CD4-positive, alpha-beta T cell (primary cell): ENCODE data around the gene GATA5. TPM values are rescaled to one million over a fixed set of nuclear protein-coding genes. Genes with fewer than 3 reads are reported as not detected.

Experiments used
- ATAC-seq: fragments of 200-7000 bp; cut with Tn5 transposase; one replicate; pipeline ENCODE4 v1.10.0; 2022; ENCODE audit warnings: mild to moderate bottlenecking; ENCODE audit not compliant: poor library complexity
- CTCF ChIA-PET: fragments of 350-600 bp; sonication (Branson Sonifier 250); formaldehyde crosslinking; loops from one replicate; lab custom pipeline; 2021; ENCODE audit warnings: antibody characterized with exemption, inconsistent platforms; lab: Charles Lee
- POLR2A ChIA-PET: fragments of 350-600 bp; sonication (Branson Sonifier 250); formaldehyde crosslinking; loops from one replicate; lab custom pipeline; 2021; ENCODE audit warnings: antibody characterized with exemption, inconsistent platforms; lab: Charles Lee
- DNase-seq, 14 experiments: peaks; one replicate each; pipeline ENCODE4 v3.0.0-alpha.2; 2013 to 2020; ENCODE audit warnings: mixed read lengths in 2 of 14
- H3K27ac ChIP-seq, 2 donors: one replicate each; pipeline versions ENCODE4 v1.5.1 to v1.7.0; 2013; ENCODE audit warnings: low read length in 2 of 2, low read depth in 1 of 2, mild to moderate bottlenecking in 1 of 2
- H3K27me3 ChIP-seq, 2 experiments: 1 replicate in 1 of 2; 2 replicates in 1 of 2; pipeline versions ENCODE4 v1.6.1 to v1.7.0; 2013; ENCODE audit warnings: low read length in 2 of 2, control low read depth in 1 of 2, mild to moderate bottlenecking in 1 of 2, moderate library complexity in 1 of 2; ENCODE audit not compliant: insufficient read depth in 2 of 2, control insufficient read depth in 1 of 2
- H3K36me3 ChIP-seq: one replicate; pipeline ENCODE4 v1.6.1; 2013; ENCODE audit warnings: low read length, control low read depth; ENCODE audit not compliant: insufficient read depth
- H3K4me1 ChIP-seq: one replicate; pipeline ENCODE4 v1.6.1; 2013; ENCODE audit warnings: low read length, control low read depth; ENCODE audit not compliant: insufficient read depth
- H3K4me3 ChIP-seq: one replicate; pipeline ENCODE4 v1.5.1; 2013; ENCODE audit warnings: mild to moderate bottlenecking, low read length, moderate library complexity
- H3K9me3 ChIP-seq, 2 experiments: 1 replicate in 1 of 2; 2 replicates in 1 of 2; pipeline versions ENCODE4 v1.6.1 to v1.7.0; 2013; ENCODE audit warnings: low read length in 2 of 2, mild to moderate bottlenecking in 2 of 2, control low read depth in 1 of 2, moderate library complexity in 1 of 2; ENCODE audit not compliant: control insufficient read depth in 1 of 2, insufficient read depth in 1 of 2
- H3K27ac Mint-ChIP-seq: one replicate; pipeline ENCODE4 v1.8.0; 2020; ENCODE audit warnings: mixed read lengths
- H3K27me3 Mint-ChIP-seq: one replicate; pipeline ENCODE4 v1.8.0; 2021; ENCODE audit warnings: mixed read lengths
- H3K36me3 Mint-ChIP-seq: one replicate; pipeline ENCODE4 v1.8.0; 2021; ENCODE audit warnings: low read depth, mixed read lengths
- H3K4me1 Mint-ChIP-seq: one replicate; pipeline ENCODE4 v1.8.0; 2021; ENCODE audit warnings: low read depth, mixed read lengths
- H3K4me3 Mint-ChIP-seq: one replicate; pipeline ENCODE4 v1.8.0; 2020; ENCODE audit warnings: mild to moderate bottlenecking, mixed read lengths
- H3K9me3 Mint-ChIP-seq: one replicate; pipeline ENCODE4 v1.8.0; 2020; ENCODE audit warnings: mixed read lengths
- CTCF ChIP-seq: fragments of 200-600 bp; IDR thresholded peaks from one replicate; pipeline ENCODE4 v1.8.0; 2022; ENCODE audit warnings: antibody characterized with exemption, mild to moderate bottlenecking
- intact Hi-C, 2 experiments: fragments of 100-400 bp; cut with DNase I in 1 of 2; cut with micrococcal nuclease in 1 of 2; formaldehyde crosslinking; loops; one replicate each; pipeline versions ENCODE4 v1.15.1 to v1.9.0; 2023 to 2025; cut with DNase I, micrococcal nuclease
- total RNA-seq, 174 experiments: library from RNA in 2 of 174; stranded (reverse) in 2 of 174; gene quantifications; one replicate each; pipeline ENCODE4 v1.2.3 and lab custom pipeline; 2021 to 2026

GATA5 gene
- total RNA-seq, 2 experiments from 2014 or later, result not detected

GRCh38 chr20:62416651-62417637 lies 58.9 kb downstream of the GATA5 start:
- Histone ChIP-seq H3K9me3 (peaks cover 0 to 7% of the 10 kb centered on the region in 2 experiments), H3K4me3 (no peak overlapping the region), H3K36me3 (no peaks in the 10 kb centered on the region), H3K27me3 (peaks cover 0 to 4% of the 10 kb centered on the region in 2 experiments), H3K27ac (no peak overlapping the region), H3K4me1 (no peaks in the 10 kb centered on the region)
- no peak for TF ChIP-seq CTCF
- ChIA-PET CTCF (interaction anchor here (0.8 kb wide), 1 partner anchor 26 kb away, joined by 3 read pairs; no protein-coding TSS in a partner anchor), POLR2A (no interaction called here)
- H3K27me3 Mint-ChIP-seq, result no peaks in the 10 kb centered on the region
- no peak overlapping the region for H3K4me3 Mint-ChIP-seq
- ATAC-seq, result no peak
- no peaks in the 10 kb centered on the region for H3K9me3 Mint-ChIP-seq
- no peak for DNase-seq
- intact Hi-C loops, result no loop called here
- H3K27ac Mint-ChIP-seq, result no peak overlapping the region
- no peaks in the 10 kb centered on the region for H3K36me3 Mint-ChIP-seq
- no peaks in the 10 kb centered on the region for H3K4me1 Mint-ChIP-seq

GRCh38 chr20:62415354-62416111 lies 60.3 kb downstream of the GATA5 start:
- CTCF ChIA-PET, result no interaction called here
- no peak for ATAC-seq
- POLR2A ChIA-PET, result no interaction called here
- no peak for TF ChIP-seq CTCF
- no peaks in the 10 kb centered on the region for H3K9me3 ChIP-seq
- H3K4me1 Mint-ChIP-seq, result no peaks in the 10 kb centered on the region
- no peaks in the 10 kb centered on the region for H3K36me3 Mint-ChIP-seq
- no peaks in the 10 kb centered on the region for H3K9me3 Mint-ChIP-seq
- DNase-seq, result no peak
- no peak overlapping the region for H3K27ac ChIP-seq
- no peak overlapping the region for H3K4me3 ChIP-seq
- H3K36me3 ChIP-seq, result no peaks in the 10 kb centered on the region
- H3K4me1 ChIP-seq, result peaks cover 1% of the 10 kb centered on the region
- peaks cover 0 to 4% of the 10 kb centered on the region in 2 experiments for H3K27me3 ChIP-seq
- no peaks in the 10 kb centered on the region for H3K27me3 Mint-ChIP-seq
- H3K27ac Mint-ChIP-seq, result no peak overlapping the region
- intact Hi-C loops, result no loop called here
- H3K4me3 Mint-ChIP-seq, result no peak overlapping the region

DNA sequence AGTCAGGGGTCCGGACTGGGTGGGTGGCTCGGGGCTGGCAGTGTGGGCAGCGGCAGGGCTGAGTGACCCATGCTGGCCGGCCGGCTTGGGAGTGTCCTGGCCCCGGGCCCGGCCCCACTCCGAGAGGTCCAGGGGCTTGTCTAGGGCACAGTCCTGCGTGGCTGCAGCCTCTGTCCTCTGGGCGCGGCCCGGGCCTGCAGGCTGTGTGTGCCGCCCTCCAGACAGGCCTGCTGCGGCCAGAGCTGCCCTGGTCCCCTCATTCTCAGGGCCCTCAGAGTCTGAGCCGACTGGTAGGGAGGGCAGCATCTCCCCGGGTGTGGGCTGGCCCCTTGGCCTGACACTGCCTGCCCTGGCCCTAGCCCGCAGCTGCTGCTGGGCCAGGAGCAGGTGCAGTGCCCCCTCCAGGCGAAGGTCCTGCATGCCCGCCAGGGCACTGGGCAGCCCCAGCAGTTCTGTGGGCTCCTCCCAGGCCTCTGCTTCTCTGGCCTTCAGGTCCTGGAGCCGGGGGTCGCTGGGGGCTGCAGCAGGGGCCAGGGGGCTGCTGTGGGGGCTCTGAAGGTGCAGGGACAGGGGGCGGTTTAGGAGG lies 61.8 kb downstream of the GATA5 start:
- DNase-seq (no peak), ATAC-seq (no peak)
- intact Hi-C loops, result no loop called here
- H3K36me3 Mint-ChIP-seq, result no peaks in the 10 kb centered on the region
- no peaks in the 10 kb centered on the region for H3K36me3 ChIP-seq
- CTCF ChIA-PET, result no interaction called here
- no peaks in the 10 kb centered on the region for H3K9me3 ChIP-seq
- H3K4me3 ChIP-seq, result no peak overlapping the region
- peaks cover 4% of the 10 kb centered on the region for H3K4me1 Mint-ChIP-seq
- TF ChIP-seq CTCF, result no peak
- H3K4me1 ChIP-seq, result peaks cover 13% of the 10 kb centered on the region
- H3K27me3 Mint-ChIP-seq, result no peaks in the 10 kb centered on the region
- H3K27me3 ChIP-seq, result peaks cover 0 to 4% of the 10 kb centered on the region in 2 experiments
- H3K27ac ChIP-seq, result no peak overlapping the region
- H3K27ac Mint-ChIP-seq, result no peak overlapping the region
- no peak overlapping the region for H3K4me3 Mint-ChIP-seq
- H3K9me3 Mint-ChIP-seq, result no peaks in the 10 kb centered on the region
- POLR2A ChIA-PET, result no interaction called here
